ENCODE data around the gene CDH4. TPM values are rescaled to one million over a fixed set of nuclear protein-coding genes. Genes with fewer than 3 reads are reported as not detected.

Gene CDH4
- total RNA-seq, 2 experiments from 2014 or later: not detected

- no peak for TF ChIP-seq EZH2phosphoT487 (IDR thresholded peaks at IDR 0.05; ENCODE audit: borderline replicate concordance, low read depth, low read length)
- TF ChIP-seq, protein P1, sequence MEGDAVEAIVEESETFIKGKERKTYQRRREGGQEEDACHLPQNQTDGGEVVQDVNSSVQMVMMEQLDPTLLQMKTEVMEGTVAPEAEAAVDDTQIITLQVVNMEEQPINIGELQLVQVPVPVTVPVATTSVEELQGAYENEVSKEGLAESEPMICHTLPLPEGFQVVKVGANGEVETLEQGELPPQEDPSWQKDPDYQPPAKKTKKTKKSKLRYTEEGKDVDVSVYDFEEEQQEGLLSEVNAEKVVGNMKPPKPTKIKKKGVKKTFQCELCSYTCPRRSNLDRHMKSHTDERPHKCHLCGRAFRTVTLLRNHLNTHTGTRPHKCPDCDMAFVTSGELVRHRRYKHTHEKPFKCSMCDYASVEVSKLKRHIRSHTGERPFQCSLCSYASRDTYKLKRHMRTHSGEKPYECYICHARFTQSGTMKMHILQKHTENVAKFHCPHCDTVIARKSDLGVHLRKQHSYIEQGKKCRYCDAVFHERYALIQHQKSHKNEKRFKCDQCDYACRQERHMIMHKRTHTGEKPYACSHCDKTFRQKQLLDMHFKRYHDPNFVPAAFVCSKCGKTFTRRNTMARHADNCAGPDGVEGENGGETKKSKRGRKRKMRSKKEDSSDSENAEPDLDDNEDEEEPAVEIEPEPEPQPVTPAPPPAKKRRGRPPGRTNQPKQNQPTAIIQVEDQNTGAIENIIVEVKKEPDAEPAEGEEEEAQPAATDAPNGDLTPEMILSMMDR (conservative IDR thresholded peaks at IDR 0.05; ENCODE audit: low read length): no peak
- BruUV-seq (replicated peaks): no TSS peak
Measured at GRCh38 chr20:61877776-61878477, 625.9 kb downstream of the CDH4 start.

GRCh38 chr20:61878478-61879302 lies 626.6 kb downstream of the CDH4 start:
- Histone ChIP-seq H3K36me3 (ENCODE audit: insufficient read depth, low read length) (no peaks in the 10 kb centered on the region), H3K4me3 (ENCODE audit: low read depth, low read length, poor library complexity, severe bottlenecking) (no peak overlapping the region), H4K20me1 (ENCODE audit: insufficient read depth, low read length) (no peaks in the 10 kb centered on the region), H2AFZ (ENCODE audit: low read length) (no peak overlapping the region), H3K4me2 (ENCODE audit: low read length) (no peak overlapping the region), H3K4me1 (ENCODE audit: insufficient read depth, low read length, poor library complexity, severe bottlenecking) (no peaks in the 10 kb centered on the region), H3K27ac (ENCODE audit: low read depth, low read length, poor library complexity, severe bottlenecking) (no peak overlapping the region), H3K79me2 (ENCODE audit: insufficient read depth, low read depth, low read length) (no peaks in the 10 kb centered on the region), H3K9me3 (ENCODE audit: low read length) (no peaks in the 10 kb centered on the region), H3K9me2 (ENCODE audit: insufficient read depth, low read length) (no peaks in the 10 kb centered on the region)
- CTCF ChIA-PET (ENCODE audit: unreplicated experiment): no interaction called here
- BruUV-seq (replicated peaks): no TSS peak
- intact Hi-C loops (cut with micrococcal nuclease; ENCODE audit: unreplicated experiment): no loop called here
- POLR2A ChIA-PET: no interaction called here
- DNase-seq (ENCODE audit: low spot score): no peak
- TF ChIP-seq, protein P1 (conservative IDR thresholded peaks at IDR 0.05; ENCODE audit: low read length): no peak
- TF ChIP-seq EZH2phosphoT487 (IDR thresholded peaks at IDR 0.05; ENCODE audit: borderline replicate concordance, low read depth, low read length): no peak

More at GRCh38 chr20:61877776-61878477, 625.9 kb downstream of the CDH4 start:
- Histone ChIP-seq H3K4me3 (ENCODE audit: low read depth, low read length, poor library complexity, severe bottlenecking) (no peak overlapping the region), H3K9me2 (ENCODE audit: insufficient read depth, low read length) (no peaks in the 10 kb centered on the region), H3K79me2 (ENCODE audit: insufficient read depth, low read depth, low read length) (no peaks in the 10 kb centered on the region), H2AFZ (ENCODE audit: low read length) (no peak overlapping the region), H3K4me1 (ENCODE audit: insufficient read depth, low read length, poor library complexity, severe bottlenecking) (no peaks in the 10 kb centered on the region), H3K9me3 (ENCODE audit: low read length) (no peaks in the 10 kb centered on the region), H3K36me3 (ENCODE audit: insufficient read depth, low read length) (no peaks in the 10 kb centered on the region), H3K27ac (ENCODE audit: low read depth, low read length, poor library complexity, severe bottlenecking) (no peak overlapping the region), H4K20me1 (ENCODE audit: insufficient read depth, low read length) (no peaks in the 10 kb centered on the region), H3K4me2 (ENCODE audit: low read length) (no peak overlapping the region)
- no peak for DNase-seq (ENCODE audit: low spot score)
- POLR2A ChIA-PET: no interaction called here
- CTCF ChIA-PET (ENCODE audit: unreplicated experiment): no interaction called here
- intact Hi-C loops (cut with micrococcal nuclease; ENCODE audit: unreplicated experiment): no loop called here

- Histone ChIP-seq H3K27ac (ENCODE audit: low read depth, low read length, poor library complexity, severe bottlenecking) (no peak overlapping the region), H2AFZ (ENCODE audit: low read length) (no peak overlapping the region), H3K4me1 (ENCODE audit: insufficient read depth, low read length, poor library complexity, severe bottlenecking) (no peaks in the 10 kb centered on the region), H3K9me2 (ENCODE audit: insufficient read depth, low read length) (no peaks in the 10 kb centered on the region), H3K4me2 (ENCODE audit: low read length) (no peak overlapping the region), H3K9me3 (ENCODE audit: low read length) (no peaks in the 10 kb centered on the region), H4K20me1 (ENCODE audit: insufficient read depth, low read length) (no peaks in the 10 kb centered on the region), H3K36me3 (ENCODE audit: insufficient read depth, low read length) (no peaks in the 10 kb centered on the region), H3K79me2 (ENCODE audit: insufficient read depth, low read depth, low read length) (no peaks in the 10 kb centered on the region), H3K4me3 (ENCODE audit: low read depth, low read length, poor library complexity, severe bottlenecking) (no peak overlapping the region)
- intact Hi-C loops (cut with micrococcal nuclease; ENCODE audit: unreplicated experiment): no loop called here
- DNase-seq (ENCODE audit: low spot score): no peak
- no TSS peak for BruUV-seq (replicated peaks)
- TF ChIP-seq, protein P1 (conservative IDR thresholded peaks at IDR 0.05; ENCODE audit: low read length): no peak
- TF ChIP-seq EZH2phosphoT487 (IDR thresholded peaks at IDR 0.05; ENCODE audit: borderline replicate concordance, low read depth, low read length): no peak
- ChIA-PET CTCF (ENCODE audit: unreplicated experiment) (no interaction called here), POLR2A (no interaction called here)
Measured at GRCh38 chr20:61879303-61879620, 627.2 kb downstream of the CDH4 start.

Data from OCI-LY7 (cell line).